GM19395 (cell line): ENCODE results near the gene PRR12.
"Not testable (repeated sequence)": the region's sequence is repeated elsewhere in the genome, so short reads cannot be mapped to it uniquely, and the experiment has no call there.

Experiments
- ATAC-seq: cut with Tn5 transposase; IDR thresholded peaks from one replicate; pipeline ENCODE4 v1.9.1; 2021; ENCODE audit warnings: mild to moderate bottlenecking, moderate library complexity; ENCODE audit not compliant: unreplicated experiment

The PRR12 gene

GRCh38 chr19:49615861-49616260 is 24.9 kb downstream of the PRR12 start:
- ATAC-seq, result no peak

DNA sequence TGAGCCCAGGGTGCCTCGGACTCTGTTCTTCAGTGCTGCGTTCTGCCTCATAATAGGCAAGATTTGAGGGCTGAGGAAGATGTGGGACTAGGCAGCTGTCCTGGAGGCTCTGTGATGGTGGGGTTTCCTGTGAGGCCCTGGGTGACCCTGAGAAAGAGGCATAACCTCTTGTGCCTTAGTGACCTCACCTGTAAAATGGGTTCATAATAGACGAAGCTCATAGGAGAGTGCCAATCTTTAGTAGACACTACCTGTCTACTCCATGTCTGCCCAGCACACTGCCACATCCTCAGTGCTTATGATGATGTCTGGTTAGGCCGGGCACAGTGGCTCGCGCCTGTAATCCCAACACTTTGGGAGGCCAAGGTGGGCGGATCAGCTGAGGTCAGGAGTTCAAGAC is 25.6 kb downstream of the PRR12 start:
- no peak for ATAC-seq

- no peak for ATAC-seq
Measured at GRCh38 chr19:49616945-49617344, 26.0 kb downstream of the PRR12 start.

DNA sequence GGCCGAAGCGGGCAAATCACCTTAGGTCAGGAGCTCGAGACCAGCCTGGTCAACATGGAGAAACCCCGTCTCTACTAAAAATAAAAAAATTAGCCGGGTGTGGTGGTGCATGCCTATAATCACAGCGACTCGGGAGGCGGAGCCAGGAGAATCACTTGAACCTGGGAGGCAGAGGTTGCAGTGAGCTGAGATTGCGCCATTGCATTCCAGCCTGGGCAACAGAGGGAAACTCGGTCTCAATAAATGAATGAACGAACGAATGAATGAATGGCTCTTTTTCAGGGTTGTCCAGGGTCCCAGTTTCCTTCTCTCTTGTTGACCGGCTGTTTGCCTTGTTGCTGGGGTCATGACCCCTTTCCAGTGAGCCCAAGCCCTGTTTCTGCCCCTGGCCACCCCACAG is 26.9 kb downstream of the PRR12 start:
- ATAC-seq, result not testable (repeated sequence)

GRCh38 chr19:49624967-49625910 is 34.3 kb downstream of the PRR12 start:
- no peak for ATAC-seq

DNA sequence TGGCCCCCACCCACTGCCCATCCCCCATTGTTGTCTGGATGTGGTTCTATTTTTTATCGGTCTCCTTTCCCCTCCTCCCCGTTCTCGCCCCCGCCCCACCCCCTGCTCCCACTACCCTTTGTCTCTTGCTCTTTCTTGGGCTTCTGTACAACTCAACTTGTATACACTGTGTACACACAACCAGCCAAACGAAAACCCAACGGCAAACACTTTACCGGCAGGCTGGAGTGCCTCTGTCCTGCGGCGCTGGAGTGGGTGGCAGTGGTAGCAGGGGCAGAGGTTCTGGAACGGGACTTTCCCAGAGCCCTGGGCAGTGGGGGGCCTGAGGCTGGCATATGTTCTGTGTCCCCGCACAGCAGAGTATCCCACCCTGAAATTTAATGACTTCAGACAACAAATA is 35.2 kb downstream of the PRR12 start:
- ATAC-seq, result no peak

GRCh38 chr19:49629659-49630058 is 38.7 kb downstream of the PRR12 start:
- ATAC-seq, result no peak

DNA sequence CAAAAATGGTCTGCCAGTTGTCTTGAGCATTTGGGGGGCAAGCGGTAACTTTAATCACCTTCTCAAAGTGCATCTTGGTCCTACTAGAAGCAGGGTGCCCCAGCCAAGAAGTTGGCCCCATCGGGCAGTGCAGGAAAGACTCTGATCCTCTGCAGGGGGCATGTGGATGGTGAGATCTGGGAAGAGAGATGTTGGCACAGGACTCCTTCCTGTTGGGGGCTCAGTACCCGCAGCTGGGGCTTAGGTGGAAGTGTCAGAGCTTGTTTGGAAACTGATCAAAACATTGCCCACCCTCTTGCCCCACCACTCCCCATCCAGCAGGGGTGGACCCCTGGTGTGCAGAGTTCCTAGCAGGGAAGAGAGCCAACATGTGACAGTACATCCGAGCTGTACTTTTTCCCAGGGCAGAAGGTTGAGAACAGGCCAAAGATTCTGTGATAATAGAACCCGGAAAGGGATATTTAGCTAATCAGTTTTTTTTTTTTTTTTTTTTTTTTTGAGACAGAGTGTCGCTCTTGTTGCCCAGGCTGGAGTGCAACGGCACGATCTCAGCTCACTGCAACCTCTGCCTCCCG is 40.1 kb downstream of the PRR12 start:
- ATAC-seq, result no peak

GRCh38 chr19:49631610-49632192 is 40.7 kb downstream of the PRR12 start:
- ATAC-seq, result no peak

DNA sequence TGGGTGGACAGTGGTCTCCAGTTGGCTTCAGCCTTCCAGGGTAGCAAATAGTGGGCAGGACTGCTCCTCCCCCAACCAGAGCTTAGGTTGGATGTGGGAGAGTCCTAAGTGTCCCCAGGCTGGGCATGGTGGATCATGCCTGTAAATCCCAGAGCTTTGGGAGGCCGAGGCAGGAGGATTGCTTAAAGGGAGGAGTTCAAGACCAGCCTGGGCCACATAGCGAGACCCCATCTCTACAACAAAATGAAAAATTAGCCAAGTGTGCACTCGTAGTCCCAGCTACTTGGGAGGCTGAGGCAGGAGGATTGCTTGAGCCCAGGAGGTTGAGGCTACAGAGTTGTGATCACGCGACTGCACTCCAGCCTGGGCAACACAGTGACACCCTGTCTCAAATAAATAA is 41.6 kb downstream of the PRR12 start:
- no peak for ATAC-seq

DNA sequence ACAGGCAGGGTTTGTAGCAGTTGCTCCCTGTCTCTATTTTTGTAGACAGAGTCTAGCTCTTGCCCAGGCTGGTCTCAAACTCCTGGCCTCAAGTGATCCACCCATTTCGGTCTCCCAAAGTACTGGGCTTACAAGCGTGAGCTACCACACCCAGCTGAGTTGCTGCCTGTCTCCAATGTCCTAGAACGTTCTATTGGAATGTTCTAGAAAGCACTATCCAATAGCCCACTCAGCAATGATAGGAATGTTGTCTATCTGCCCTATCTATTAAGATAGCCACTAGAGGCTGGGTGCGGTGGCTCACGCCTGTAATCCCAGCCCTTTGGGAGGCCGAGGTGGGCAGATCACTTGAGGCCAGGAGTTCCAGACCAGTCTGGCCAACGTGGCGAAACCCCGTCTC is 42.3 kb downstream of the PRR12 start:
- not testable (repeated sequence) for ATAC-seq

DNA sequence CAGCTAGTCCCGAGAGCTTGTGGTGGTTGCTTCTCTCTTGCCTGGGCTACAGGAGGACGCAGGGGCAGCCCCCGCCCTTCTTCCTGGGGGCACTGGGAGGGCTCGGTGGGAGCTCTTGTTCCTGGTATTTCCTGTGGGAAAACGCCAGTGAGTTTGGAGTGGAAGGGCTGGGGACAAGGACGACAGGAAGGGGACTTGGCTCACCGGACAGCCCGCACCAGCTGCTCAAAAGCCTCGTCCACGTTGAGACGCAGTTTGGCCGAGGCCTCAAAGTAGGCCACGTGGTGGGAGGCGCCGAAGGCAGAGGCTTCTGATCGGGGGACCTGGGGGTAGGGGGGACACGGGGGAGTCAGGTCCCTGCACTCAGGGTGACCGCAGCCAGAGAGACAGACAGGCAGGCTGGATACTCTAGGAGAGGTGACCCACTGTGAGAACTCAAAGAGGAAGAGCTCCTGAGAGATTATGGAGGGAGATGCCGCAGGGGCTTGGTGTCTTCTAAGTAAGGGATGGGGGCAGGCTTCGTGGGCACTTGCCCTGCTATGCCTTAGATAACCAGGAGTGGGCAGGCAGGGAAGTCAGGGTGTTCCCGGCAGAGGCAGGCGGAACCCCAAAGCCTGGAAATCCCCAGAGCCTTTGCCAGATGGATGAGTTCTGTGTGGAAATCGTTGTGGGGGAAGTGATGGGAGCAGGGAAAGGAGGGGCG is 44.7 kb downstream of the PRR12 start:
- ATAC-seq, result no peak

- no peak for ATAC-seq
Measured at GRCh38 chr19:49636233-49636932, 45.4 kb downstream of the PRR12 start.

DNA sequence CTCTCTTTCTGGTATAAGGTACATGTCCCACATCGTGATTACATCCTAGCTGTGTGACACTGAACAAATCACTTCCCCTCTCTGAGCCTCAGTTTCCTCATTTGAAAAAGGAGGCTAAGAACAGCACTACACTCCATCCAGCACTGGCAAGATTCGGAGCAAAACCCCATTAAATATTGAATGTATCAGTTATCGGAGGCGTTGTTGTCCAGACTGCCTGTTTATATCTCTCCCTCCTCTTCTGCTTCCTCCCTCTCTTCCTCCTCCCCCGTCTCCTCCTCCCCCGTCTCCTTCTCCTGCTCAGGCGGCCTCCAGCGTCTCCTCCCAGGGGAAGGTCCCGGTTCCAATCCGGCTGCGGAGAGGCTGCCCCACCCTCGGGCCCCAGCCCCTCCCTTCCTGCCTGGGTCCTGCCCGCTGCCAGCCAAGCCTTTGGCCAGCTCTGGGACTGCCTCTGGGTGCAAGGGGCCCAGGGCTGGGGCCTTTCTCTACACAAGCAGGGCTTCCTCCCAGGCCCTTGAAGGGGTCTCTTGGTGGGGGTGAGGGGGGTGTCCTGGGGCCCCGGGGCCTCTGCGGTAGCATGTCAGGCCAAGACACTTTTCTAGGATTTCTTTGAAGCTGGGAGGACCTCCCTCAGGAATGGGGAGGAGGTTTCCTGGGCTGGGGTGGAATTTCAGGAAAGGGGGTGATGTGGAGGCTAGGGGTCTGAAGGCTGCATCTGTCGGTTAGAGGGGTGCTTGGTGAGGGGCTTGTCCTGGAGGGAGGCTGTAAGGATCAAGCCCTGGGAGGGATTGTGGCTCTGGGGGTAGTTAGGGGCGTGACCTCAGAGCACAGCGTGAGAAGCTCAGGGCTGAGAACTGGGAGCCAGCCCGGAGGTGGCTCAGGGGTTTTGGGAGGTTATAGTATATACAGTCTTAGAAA is 47.1 kb downstream of the PRR12 start:
- ATAC-seq, result no peak

- no peak for ATAC-seq
Measured at GRCh38 chr19:49639401-49640112, 48.6 kb downstream of the PRR12 start.

DNA sequence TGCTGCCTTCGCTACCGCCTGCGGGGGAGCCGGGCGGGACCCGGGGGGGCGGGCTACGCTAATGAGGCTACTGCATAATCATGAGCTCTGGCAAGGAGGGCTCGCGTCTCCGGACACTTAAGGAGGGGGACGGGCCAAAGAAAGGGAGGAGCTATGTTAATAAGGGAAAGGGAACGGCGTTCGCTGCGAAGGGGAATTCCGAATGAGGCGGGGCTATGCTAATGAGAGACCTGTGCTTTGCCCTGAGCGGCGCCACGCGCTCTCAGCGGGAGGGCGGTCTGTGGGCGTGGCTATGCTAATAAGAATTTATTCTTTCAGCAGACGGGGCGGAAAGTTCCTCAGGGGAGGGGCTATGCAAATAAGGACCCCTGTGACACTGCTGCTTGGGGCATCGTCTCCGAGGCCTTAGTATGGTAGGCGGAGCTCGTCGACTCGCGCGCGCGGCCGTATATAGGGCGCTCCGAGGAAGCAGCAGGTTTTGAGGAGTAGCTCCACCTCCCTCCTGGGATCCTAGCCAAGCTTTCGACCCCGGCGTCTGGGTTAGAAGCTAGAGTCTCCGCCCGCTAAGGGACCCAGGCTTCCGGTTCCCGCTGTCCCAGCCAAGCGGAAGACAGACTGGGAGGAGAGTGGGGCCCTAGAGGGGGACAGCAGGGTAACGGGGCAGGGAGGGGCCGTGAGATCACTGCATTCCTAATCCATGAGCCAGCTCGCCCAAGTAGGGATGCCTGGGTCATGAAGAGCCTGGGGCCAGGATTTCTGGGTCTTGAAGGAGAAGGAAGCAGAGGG is 49.3 kb downstream of the PRR12 start, which contains the start of gene RRAS:
Gene RRAS (minus strand): TSS at position 31 of the 786 bp plus-strand sequence. CDS start 45 bp downstream, outside the sequence.
- ATAC-seq, result peak; percentile 59

DNA sequence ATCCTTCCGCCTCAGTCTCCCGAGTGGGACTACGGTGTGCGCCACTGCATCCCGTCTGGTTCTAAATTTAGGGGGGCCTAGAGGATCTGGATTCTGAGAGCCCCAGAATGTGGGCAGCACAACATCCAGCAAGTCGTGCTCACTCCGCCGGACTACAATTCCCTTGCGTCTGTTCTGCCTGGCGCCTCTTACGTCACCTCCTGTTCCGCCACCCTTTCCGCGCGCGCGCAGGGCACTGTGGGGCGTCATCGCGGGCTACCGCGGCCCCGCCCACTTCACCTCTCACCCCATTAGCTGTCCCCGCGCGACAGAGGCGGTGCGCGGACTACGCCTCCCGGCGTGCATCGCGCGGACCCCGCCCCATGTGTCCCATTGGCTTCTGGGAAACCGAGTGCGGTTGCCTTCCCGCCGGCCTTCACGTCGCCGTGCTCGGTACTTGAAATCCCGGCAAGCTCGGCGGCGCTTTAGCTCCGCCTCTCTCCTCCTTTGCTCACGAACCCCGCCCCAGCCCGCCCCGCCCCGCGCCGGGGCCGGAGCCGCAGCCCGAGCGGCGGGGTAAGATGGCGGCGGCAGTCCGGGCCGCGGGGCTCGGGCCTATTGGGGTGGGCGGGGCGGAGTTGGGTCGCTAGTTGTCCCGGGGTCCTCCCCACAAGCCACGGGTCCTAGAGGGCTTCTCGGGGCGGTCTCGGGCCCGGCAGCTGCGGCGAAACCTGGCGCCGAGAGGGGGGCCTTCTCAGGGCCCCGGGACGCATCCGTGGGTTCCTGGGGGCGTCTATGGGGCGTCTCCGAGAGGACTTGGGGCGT is 50.9 kb downstream of the PRR12 start, which contains the start of gene SCAF1:
Gene SCAF1 (plus strand): TSS at position 522 of the 804 bp plus-strand sequence. CDS start 2,818 bp downstream, outside the sequence.
- ATAC-seq, result peak; percentile 60
